GM21360 (cell line): ENCODE measurements around the gene USP25.
A peak's percentile ranks its signal among the peaks of the same experiment; 100 is the strongest.

Source experiments
- ATAC-seq: cut with Tn5 transposase; IDR thresholded peaks from one replicate; pipeline ENCODE4 v1.9.1; 2021; ENCODE audit warnings: mild to moderate bottlenecking, moderate library complexity; ENCODE audit not compliant: unreplicated experiment

USP25 gene, protein sequence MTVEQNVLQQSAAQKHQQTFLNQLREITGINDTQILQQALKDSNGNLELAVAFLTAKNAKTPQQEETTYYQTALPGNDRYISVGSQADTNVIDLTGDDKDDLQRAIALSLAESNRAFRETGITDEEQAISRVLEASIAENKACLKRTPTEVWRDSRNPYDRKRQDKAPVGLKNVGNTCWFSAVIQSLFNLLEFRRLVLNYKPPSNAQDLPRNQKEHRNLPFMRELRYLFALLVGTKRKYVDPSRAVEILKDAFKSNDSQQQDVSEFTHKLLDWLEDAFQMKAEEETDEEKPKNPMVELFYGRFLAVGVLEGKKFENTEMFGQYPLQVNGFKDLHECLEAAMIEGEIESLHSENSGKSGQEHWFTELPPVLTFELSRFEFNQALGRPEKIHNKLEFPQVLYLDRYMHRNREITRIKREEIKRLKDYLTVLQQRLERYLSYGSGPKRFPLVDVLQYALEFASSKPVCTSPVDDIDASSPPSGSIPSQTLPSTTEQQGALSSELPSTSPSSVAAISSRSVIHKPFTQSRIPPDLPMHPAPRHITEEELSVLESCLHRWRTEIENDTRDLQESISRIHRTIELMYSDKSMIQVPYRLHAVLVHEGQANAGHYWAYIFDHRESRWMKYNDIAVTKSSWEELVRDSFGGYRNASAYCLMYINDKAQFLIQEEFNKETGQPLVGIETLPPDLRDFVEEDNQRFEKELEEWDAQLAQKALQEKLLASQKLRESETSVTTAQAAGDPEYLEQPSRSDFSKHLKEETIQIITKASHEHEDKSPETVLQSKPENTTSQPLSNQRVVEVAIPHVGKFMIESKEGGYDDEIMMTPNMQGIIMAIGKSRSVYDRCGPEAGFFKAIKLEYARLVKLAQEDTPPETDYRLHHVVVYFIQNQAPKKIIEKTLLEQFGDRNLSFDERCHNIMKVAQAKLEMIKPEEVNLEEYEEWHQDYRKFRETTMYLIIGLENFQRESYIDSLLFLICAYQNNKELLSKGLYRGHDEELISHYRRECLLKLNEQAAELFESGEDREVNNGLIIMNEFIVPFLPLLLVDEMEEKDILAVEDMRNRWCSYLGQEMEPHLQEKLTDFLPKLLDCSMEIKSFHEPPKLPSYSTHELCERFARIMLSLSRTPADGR

DNA sequence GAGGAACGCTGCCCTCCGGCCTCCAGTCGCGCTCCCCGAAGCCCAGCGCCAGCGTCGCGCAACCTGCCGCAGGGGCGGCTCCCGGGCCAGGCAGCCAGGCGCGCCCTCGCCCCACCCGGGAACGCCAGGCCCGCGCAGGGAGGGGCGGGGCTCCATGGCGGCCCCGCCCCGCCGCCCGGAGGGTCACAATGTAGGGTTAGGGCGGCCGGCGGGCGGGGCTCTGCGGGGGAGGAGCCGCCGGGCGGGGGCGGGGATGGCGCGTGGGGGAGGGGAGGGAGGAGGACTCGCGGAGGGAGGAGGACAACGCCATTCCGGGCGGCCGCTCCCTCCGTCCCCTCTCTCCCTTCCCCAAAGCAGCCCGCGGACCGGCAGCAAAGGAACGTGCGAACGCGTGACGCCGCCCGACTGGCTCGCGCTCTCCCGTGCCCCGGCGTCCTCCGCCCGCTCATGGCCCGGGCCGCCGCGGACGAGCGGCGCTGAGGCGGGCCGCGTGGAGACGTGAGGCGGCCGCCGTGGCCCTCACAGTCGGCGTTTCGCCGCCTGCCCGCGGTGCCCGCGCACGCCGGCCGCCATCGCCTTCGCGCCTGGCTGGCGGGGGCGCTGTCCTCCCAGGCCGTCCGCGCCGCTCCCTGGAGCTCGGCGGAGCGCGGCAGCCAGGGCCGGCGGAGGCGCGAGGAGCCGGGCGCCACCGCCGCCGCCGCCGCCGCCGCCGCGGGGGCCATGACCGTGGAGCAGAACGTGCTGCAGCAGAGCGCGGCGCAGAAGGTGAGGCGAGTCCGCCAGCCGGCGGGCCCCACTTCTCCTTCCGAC is at the start of gene USP25:
Gene USP25, plus strand, starts transcription at position 309 of the 810 bp plus-strand sequence. Its CDS starts 412 bp downstream, at position 721.
- peak; percentile 75 for ATAC-seq

DNA sequence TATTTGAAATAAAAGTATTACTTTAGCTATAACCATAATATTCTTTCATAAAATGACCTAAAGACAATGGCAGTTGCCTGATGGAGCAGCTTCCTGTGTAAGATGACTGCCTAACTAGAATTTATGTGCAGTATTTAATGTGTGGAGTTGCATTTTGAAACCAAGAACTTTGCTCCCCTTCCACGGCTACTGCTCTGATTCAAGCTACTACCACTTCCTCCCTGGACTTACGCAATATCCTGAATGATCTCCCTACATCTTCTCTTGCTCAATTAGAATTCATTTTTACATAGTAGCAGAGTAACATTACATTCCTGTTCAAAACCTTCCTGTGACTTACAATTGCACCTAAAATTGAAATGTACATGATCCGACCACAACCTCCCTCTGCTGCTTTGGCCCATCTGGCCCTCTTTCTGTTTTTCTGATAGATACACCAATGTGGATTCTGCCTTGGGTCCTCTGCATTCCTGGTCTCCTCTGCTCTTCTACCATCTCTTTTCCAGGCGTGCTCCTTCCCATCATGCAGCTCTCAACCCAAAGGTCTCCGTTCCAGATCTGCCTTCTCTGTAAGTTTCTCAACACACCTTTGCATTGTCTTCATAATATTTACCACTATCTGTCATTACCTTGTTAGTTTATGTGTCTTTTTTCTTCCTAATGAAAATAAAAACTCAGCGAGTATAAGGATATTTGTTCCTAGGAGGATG is 47.4 kb upstream of the USP25 start:
- ATAC-seq: no peak

- ATAC-seq: no peak
These were observed 46.8 kb upstream of the USP25 start for GRCh38 chr21:15682977-15683376.

DNA sequence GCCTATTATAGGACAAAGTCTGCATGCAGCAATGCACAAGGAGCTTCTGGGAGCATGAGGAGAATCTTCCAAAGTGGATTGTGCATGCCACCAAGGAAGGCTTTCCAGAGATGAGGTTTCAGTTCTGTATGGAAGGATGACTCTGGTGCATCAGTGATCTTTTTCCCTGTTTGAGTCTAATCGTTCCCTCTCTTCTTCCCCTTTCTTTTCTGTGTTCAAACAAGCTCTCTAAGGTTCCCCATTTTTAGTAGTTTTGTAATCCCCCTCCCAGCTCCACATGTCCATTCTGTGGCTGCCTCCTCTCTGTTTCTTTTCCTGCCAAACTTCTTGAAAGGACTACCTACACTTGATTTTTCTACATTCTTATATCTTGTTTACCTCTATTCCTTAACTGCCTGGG is 43.3 kb upstream of the USP25 start:
- no peak for ATAC-seq

- ATAC-seq: no peak
These were observed 42.6 kb upstream of the USP25 start for GRCh38 chr21:15687208-15687607.

DNA sequence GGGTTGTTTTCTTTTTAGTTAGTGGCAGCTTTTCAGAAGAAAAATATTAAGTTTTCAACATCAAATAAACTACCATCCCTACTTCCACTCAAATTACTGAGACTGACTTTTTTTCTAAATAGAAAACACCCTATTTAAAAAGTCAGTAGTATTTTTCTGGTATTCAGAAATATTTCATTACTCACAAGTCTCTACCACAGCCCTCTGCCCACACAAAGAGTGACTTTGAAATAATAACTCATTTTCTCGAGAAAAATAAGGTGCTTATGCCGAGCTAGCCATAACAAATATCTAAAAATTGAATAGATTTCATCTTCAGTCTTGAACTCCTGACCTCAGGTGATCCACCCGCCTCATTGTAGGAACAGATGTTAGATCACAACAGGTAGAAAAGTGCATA is 41.8 kb upstream of the USP25 start:
- ATAC-seq: no peak

GRCh38 chr21:15688809-15689208 is 41.0 kb upstream of the USP25 start:
- ATAC-seq: no peak

DNA sequence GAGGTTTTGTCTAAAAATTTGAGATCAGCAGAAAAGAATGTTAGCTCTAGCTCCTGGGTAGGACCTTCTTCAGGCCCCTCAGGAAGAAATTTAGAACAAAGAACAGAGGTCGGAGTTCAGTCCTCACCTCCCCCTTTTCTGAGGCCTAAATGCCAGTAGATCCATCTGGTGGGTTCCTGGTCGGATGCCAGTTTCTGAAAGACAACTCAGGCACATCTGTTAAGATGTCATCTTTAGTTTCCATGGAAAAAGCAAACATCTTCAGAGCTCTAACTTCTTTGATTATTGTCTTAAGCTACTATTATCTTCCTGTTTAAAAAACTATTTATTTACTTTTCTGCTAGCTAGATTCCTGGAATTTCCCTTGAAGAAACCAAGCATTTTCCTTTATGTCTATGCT is 37.1 kb upstream of the USP25 start:
- ATAC-seq: no peak

DNA sequence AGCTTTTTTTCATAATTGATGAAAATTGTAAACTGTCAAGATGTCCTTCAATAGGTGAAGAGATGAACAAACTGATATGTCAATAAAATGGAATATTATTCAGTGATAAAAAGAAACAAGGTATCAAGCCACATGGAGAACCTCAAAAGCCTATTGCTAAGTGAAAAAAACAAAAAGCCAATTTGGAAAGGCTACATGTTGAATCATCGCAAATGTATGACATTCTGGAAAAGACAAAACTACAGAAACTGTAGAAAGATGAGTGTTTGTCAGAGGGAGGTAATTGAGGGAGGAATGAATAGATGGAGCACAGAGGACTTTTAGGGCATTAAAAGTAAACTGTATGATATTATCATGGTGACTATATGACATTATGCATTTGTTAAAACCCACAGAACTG is 34.5 kb upstream of the USP25 start:
- no peak for ATAC-seq

DNA sequence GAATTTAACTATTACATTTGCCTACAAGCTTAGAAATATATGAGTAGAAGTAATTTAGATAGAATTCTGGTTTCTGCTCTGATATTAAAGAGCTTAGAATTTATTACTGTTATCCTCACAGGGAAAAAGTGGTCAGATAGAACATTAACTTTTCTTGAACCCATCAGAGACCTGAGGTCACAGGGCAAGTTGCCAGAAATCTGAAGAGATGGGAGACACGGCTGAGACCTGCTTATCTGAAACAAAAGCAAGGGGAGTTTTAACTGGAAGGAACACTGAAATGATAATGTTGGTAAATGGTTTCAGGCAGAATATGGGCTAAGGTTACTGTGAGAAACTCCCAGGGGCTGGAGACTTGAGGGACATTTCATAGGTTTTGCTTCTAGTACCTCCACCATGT is 28.0 kb upstream of the USP25 start:
- no peak for ATAC-seq

DNA sequence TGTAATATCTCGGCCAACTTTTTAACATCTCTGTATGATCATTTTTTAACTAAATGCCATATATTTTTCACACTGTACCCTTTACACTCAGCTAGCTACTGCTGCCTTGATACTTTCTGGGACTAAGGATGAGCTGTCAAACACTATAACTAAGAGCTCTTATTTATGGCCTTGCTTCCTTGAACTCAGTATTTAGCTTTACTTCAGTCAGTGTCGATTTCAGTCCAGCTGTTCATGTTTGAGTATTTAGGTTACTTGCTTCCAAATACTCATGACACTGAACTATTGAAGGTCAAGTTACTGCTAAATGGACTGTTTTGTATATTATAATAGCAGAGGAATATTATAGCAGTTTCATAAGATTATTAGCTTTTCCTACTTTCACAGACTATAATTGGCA is 25.9 kb upstream of the USP25 start:
- ATAC-seq: no peak

DNA sequence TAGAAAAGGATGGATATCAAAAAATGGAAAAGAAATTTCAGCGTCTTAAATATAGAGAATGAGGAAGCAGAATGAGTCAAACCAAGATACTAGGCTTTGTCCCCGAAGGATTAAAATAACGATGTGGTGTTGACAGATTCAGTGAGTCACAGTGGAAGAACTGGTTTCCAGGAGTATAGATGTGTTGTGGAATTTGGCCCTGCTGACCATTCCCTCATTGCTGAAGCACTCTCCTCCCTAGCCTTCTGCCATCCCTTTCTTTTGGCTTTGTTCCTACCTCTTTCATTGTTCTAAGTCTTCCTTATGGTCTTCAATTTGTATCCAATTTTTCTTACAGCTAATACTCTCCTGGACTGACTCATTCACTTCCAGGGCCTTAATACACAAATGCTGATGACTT is 23.1 kb upstream of the USP25 start:
- ATAC-seq: no peak

- ATAC-seq: no peak
These were observed 16.4 kb upstream of the USP25 start for GRCh38 chr21:15713412-15713811.

- ATAC-seq: no peak
These were observed 11.1 kb upstream of the USP25 start for GRCh38 chr21:15718711-15719110.

DNA sequence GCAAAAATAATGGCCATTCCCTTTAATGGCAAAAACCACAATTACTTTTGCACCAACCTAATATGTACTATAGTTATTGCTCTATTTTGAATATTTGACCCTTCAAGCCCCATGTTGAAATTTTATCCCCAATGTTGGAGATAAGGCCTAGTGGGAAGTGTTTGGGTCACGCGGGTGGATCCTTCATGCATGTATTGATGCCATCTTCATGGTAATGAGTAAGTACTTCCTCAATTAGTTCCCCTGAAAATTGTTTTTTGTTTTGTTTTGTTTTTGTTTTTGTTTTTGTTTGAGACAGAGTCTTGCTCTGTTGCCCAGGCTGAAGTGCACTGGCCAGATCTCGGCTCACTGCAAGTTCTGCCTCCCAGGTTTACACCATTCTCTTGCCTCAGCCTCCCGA is 9.8 kb upstream of the USP25 start:
- ATAC-seq: no peak

GRCh38 chr21:15722591-15723324 is 7.0 kb upstream of the USP25 start:
- no peak for ATAC-seq

- ATAC-seq: no peak
These were observed 3.8 kb upstream of the USP25 start for GRCh38 chr21:15725949-15726348.

GRCh38 chr21:15728046-15728445 is 1.7 kb upstream of the USP25 start:
- no peak for ATAC-seq

DNA sequence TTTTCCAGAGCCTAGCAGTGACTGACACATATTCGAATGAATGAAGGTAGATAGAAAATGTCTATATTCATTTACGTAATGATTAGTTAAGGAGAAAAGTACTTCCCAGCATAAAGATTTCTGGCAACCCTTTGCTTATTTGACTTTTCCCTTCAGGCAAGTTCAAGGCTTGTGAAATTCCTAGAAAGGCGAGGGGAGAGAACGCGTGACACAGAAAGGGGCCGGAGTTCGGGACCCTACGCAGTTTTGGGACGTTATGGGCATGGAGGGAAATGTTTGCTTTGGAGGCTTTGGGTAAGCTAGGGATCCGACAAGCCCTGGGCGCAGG is 472 bp upstream of the USP25 start:
- no peak for ATAC-seq
